Body of pancreas (tissue), 4 donors: ENCODE results near the gene COL28A1.

Experiments
- POLR2A ChIP-seq, 3 donors: fragments of 450-650 bp; IDR thresholded peaks; one replicate each; pipeline ENCODE4 v1.6.1; 2016; ENCODE audit warnings: antibody characterized with exemption in 3 of 3, mild to moderate bottlenecking in 2 of 3
- TF ChIP-seq, protein P1 (sequence below), 7 experiments: fragments of 450-650 bp in 4 of 7; fragments of 200-600 bp in 3 of 7; sonication (generic) in 3 of 7; IDR thresholded peaks; one replicate each; pipeline ENCODE4 v1.5.1; 2016 to 2019; ENCODE audit warnings: antibody characterized with exemption in 7 of 7

GRCh38 chr7:7433811-7434210 lies 101.9 kb downstream of the COL28A1 start:
- TF ChIP-seq, protein P1, sequence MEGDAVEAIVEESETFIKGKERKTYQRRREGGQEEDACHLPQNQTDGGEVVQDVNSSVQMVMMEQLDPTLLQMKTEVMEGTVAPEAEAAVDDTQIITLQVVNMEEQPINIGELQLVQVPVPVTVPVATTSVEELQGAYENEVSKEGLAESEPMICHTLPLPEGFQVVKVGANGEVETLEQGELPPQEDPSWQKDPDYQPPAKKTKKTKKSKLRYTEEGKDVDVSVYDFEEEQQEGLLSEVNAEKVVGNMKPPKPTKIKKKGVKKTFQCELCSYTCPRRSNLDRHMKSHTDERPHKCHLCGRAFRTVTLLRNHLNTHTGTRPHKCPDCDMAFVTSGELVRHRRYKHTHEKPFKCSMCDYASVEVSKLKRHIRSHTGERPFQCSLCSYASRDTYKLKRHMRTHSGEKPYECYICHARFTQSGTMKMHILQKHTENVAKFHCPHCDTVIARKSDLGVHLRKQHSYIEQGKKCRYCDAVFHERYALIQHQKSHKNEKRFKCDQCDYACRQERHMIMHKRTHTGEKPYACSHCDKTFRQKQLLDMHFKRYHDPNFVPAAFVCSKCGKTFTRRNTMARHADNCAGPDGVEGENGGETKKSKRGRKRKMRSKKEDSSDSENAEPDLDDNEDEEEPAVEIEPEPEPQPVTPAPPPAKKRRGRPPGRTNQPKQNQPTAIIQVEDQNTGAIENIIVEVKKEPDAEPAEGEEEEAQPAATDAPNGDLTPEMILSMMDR (IDR thresholded peaks at IDR 0.05) = no peak
- no peak for TF ChIP-seq POLR2A (IDR thresholded peaks at IDR 0.05)
